ENCODE data around the gene FBLL1.
"Not testable (repeated sequence)": the region's sequence is repeated elsewhere in the genome, so short reads cannot be mapped to it uniquely, and the experiment has no call there.

- not testable (repeated sequence) for TF ChIP-seq CTCF, EZH2 (IDR thresholded peaks at IDR 0.05)
Measured at GRCh38 chr5:168573663-168574062, 44.6 kb downstream of the FBLL1 start.

Data from neural progenitor cell (in vitro differentiated cells).